Epithelial cell of esophagus (primary cell): ENCODE results near the gene CAB39L.

ENCODE experiments used
- DNase-seq: peaks from one replicate; pipeline ENCODE4 v3.0.0; 2010; ENCODE audit warnings: low read depth
- H3K4me3 ChIP-seq: 2 replicates; pipeline ENCODE4 v1.5.1; 2011; ENCODE audit warnings: mild to moderate bottlenecking, low read length, control low read depth
- TF ChIP-seq, protein P1 (sequence below): IDR thresholded peaks from 2 replicates; pipeline ENCODE4 v1.5.1; 2011; ENCODE audit warnings: low read depth, mild to moderate bottlenecking, low read length, control low read depth, inconsistent platforms; ENCODE audit not compliant: insufficient read depth; ENCODE audit errors: missing control alignments

Gene CAB39L

DNA sequence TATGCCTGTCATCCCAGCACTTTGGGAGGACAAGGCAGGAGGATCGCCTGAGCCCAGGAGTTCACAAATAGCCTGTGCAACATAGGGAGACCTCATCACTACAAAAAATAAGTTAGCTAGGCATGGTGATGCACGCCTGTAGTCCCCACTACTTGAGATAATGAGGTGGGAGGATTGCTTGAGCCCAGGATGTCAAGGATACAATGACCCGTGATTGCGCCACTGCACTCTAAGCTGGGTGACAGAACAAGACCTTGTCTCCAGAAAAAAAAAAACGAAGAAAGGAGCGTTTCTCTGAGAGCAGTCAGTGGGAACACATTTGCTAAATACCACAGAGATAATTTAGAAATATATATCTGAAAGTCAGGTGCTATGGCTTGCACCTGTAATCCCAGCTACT, 184.3 kb downstream of the CAB39L start:
- TF ChIP-seq, protein P1, sequence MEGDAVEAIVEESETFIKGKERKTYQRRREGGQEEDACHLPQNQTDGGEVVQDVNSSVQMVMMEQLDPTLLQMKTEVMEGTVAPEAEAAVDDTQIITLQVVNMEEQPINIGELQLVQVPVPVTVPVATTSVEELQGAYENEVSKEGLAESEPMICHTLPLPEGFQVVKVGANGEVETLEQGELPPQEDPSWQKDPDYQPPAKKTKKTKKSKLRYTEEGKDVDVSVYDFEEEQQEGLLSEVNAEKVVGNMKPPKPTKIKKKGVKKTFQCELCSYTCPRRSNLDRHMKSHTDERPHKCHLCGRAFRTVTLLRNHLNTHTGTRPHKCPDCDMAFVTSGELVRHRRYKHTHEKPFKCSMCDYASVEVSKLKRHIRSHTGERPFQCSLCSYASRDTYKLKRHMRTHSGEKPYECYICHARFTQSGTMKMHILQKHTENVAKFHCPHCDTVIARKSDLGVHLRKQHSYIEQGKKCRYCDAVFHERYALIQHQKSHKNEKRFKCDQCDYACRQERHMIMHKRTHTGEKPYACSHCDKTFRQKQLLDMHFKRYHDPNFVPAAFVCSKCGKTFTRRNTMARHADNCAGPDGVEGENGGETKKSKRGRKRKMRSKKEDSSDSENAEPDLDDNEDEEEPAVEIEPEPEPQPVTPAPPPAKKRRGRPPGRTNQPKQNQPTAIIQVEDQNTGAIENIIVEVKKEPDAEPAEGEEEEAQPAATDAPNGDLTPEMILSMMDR = no peak
- no peak overlapping the region for H3K4me3 ChIP-seq
- DNase-seq = no peak
